Stimulated activated CD8-positive, alpha-beta memory T cell treated with anti-CD3 and anti-CD28 coated beads, Interleukin-7, amount 100 ng/mL, for 4 hours (primary cell): ENCODE measurements around the gene PUM2.
A peak's percentile ranks its signal among the peaks of the same experiment; 100 is the strongest.
"Not testable (repeated sequence)": the region's sequence is repeated elsewhere in the genome, so short reads cannot be mapped to it uniquely, and the experiment has no call there.

Experiments
- DNase-seq, 2 donors: peaks; one replicate each; pipeline ENCODE4 v3.0.0-alpha.2; 2020; ENCODE audit warnings: low read depth in 2 of 2

Gene PUM2

GRCh38 chr2:20350753-20351554 is at the start of gene PUM2:
Gene PUM2 (minus strand): TSS chr2:20350844. CDS start chr2:20327360, 23,484 bp downstream.
- peak; percentile 90 to 94 for DNase-seq

GRCh38 chr2:20400306-20400705 is 49.7 kb upstream of the PUM2 start:
- DNase-seq: no peak

GRCh38 chr2:20398956-20399567 is 48.4 kb upstream of the PUM2 start:
- DNase-seq: no peak

GRCh38 chr2:20397811-20398447 is 47.3 kb upstream of the PUM2 start:
- DNase-seq: no peak

- DNase-seq: no peak
These were observed 45.8 kb upstream of the PUM2 start for GRCh38 chr2:20396356-20397000.

GRCh38 chr2:20393986-20394385 is 43.3 kb upstream of the PUM2 start:
- no peak for DNase-seq

- DNase-seq: no peak
These were observed 41.5 kb upstream of the PUM2 start for GRCh38 chr2:20391951-20392699.

GRCh38 chr2:20390524-20391123 is 40.0 kb upstream of the PUM2 start:
- no peak for DNase-seq

GRCh38 chr2:20384953-20385352 is 34.3 kb upstream of the PUM2 start:
- no peak for DNase-seq

GRCh38 chr2:20382965-20383810 is 32.5 kb upstream of the PUM2 start:
- DNase-seq: no peak

- no peak for DNase-seq
These were observed 30.8 kb upstream of the PUM2 start for GRCh38 chr2:20381457-20381856.

GRCh38 chr2:20378891-20379519 is 28.4 kb upstream of the PUM2 start:
- DNase-seq: no peak

GRCh38 chr2:20378341-20378740 is 27.7 kb upstream of the PUM2 start:
- DNase-seq: no peak

- DNase-seq: no peak
These were observed 27.1 kb upstream of the PUM2 start for GRCh38 chr2:20377741-20378140.

- not testable (repeated sequence) for DNase-seq
These were observed 24.3 kb upstream of the PUM2 start for GRCh38 chr2:20374982-20375381.

GRCh38 chr2:20372896-20373640 is 22.4 kb upstream of the PUM2 start:
- DNase-seq: no peak

- DNase-seq: no peak
These were observed 20.8 kb upstream of the PUM2 start for GRCh38 chr2:20371323-20372025.

- DNase-seq: no peak
These were observed 19.5 kb upstream of the PUM2 start for GRCh38 chr2:20370191-20370590.
